ENCODE measurements around the gene FBXW4. TPM values are rescaled to one million over a fixed set of nuclear protein-coding genes. Genes with fewer than 3 reads are reported as not detected.

The FBXW4 gene
- polyA plus RNA-seq, 4 donors = 27.1 to 49.1 (median 35.4) TPM

DNA sequence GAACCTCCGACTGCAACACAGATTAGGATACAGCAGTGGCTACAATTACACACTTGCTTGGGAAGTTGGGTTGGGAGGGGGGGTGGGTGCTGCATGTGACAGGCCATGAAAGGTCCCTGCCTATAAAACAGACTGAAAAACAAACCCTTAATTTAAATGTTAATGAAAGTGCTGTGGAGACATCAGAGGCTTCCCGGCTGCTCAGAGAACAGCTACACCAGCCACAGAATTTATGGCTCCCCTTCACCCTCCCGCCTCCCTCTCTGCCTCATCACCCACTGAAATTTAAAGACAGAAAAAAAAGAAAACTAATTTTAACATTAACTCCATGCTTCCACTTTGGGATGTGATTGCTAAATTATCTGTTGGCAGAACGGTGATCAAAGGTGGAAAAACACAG, 34.7 kb downstream of the FBXW4 start:
- no peaks in the 10 kb centered on the region for H3K4me1 ChIP-seq (ENCODE audit: control insufficient read depth in 3 of 3, insufficient read depth in 2 of 3, low read depth in 1 of 3, low read length in 2 of 3)
- H3K27me3 ChIP-seq (ENCODE audit: control insufficient read depth in 3 of 3, insufficient read depth in 3 of 3, low read length in 3 of 3) = no peaks in the 10 kb centered on the region
- H3K27ac ChIP-seq (ENCODE audit: low read depth in 1 of 3, low read length in 2 of 3) = no peak overlapping the region
- no peak for DNase-seq
- FAIRE-seq = no peak
- WGBS, 3 donors = 89 to 94% (median 90%) methylated on average over 4 of the region's 4 CpGs
- H3K4me3 ChIP-seq (ENCODE audit: low read depth in 1 of 3, low read length in 3 of 3) = no peak overlapping the region
- H3K9me3 ChIP-seq (ENCODE audit: control insufficient read depth in 2 of 2, insufficient read depth in 1 of 2, low read depth in 1 of 2, low read length in 1 of 2) = no peaks in the 10 kb centered on the region
- H3K36me3 ChIP-seq (ENCODE audit: control insufficient read depth in 3 of 3, insufficient read depth in 2 of 3, low read depth in 1 of 3, low read length in 3 of 3) = peaks cover 12 to 59% (median 19%) of the 10 kb centered on the region in 3 donors

DNA sequence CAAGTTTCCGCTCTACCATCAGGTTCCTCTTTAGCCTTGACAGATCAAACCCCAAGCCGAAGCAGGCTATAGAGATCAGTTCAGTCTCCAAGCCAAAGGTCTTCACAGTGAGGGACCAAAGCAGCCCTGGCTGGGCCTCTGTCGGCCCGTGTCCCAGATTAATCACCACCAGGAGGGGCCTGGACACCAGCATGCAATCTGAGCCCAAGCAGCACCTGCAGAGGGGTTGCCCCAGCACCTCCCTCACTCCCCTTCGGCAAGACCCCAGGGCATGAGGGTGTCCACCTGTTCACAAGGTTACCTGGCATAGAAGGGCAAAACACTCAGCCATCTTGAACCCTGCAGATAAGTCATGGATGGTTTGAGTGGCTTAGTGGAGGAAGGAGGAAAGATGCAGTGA, 36.0 kb downstream of the FBXW4 start:
- Histone ChIP-seq H3K27ac (ENCODE audit: low read depth in 1 of 3, low read length in 2 of 3) (no peak overlapping the region), H3K27me3 (ENCODE audit: control insufficient read depth in 3 of 3, insufficient read depth in 3 of 3, low read length in 3 of 3) (no peaks in the 10 kb centered on the region), H3K4me1 (ENCODE audit: control insufficient read depth in 3 of 3, insufficient read depth in 2 of 3, low read depth in 1 of 3, low read length in 2 of 3) (no peaks in the 10 kb centered on the region), H3K4me3 (ENCODE audit: low read depth in 1 of 3, low read length in 3 of 3) (no peak overlapping the region), H3K9me3 (ENCODE audit: control insufficient read depth in 2 of 2, insufficient read depth in 1 of 2, low read depth in 1 of 2, low read length in 1 of 2) (no peaks in the 10 kb centered on the region), H3K36me3 (ENCODE audit: control insufficient read depth in 3 of 3, insufficient read depth in 2 of 3, low read depth in 1 of 3, low read length in 3 of 3) (peaks cover 13 to 58% (median 19%) of the 10 kb centered on the region in 3 donors)
- WGBS, 3 donors = 84 to 93% (median 92%) methylated on average over 5 of the region's 5 CpGs
- DNase-seq (no peak), FAIRE-seq (no peak)

DNA sequence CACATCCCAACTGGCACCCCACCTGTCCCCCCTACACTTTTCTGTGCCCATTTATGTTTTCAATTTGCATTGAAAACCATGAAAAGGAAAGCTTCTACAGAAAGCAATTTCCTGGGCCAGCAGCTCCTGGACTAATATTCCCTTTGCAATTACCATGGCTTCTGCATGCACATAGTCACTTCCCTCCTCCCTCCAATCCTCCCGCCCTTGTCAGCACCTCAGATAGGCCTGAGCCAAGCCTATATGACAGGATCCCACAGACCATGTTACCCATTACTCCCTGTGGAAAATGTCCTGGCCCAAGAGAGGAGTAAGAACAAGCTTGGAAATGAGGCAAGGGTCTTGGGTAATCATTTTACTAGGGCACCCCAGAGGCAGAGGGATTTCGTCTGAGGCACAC, 38.1 kb downstream of the FBXW4 start:
- Histone ChIP-seq H3K27me3 (ENCODE audit: control insufficient read depth in 3 of 3, insufficient read depth in 3 of 3, low read length in 3 of 3) (no peaks in the 10 kb centered on the region), H3K4me3 (ENCODE audit: low read depth in 1 of 3, low read length in 3 of 3) (no peak overlapping the region), H3K36me3 (ENCODE audit: control insufficient read depth in 3 of 3, insufficient read depth in 2 of 3, low read depth in 1 of 3, low read length in 3 of 3) (peaks cover 9 to 49% (median 20%) of the 10 kb centered on the region in 3 donors), H3K27ac (ENCODE audit: low read depth in 1 of 3, low read length in 2 of 3) (no peak overlapping the region), H3K9me3 (ENCODE audit: control insufficient read depth in 2 of 2, insufficient read depth in 1 of 2, low read depth in 1 of 2, low read length in 1 of 2) (no peaks in the 10 kb centered on the region), H3K4me1 (ENCODE audit: control insufficient read depth in 3 of 3, insufficient read depth in 2 of 3, low read depth in 1 of 3, low read length in 2 of 3) (no peaks in the 10 kb centered on the region)
- 94 to 100% (median 96%) methylated on average over 2 of the region's 2 CpGs for WGBS, 3 donors
- FAIRE-seq (no peak), DNase-seq (no peak)

GRCh38 chr10:101655570-101655969, 39.4 kb downstream of the FBXW4 start:
- Histone ChIP-seq H3K9me3 (ENCODE audit: control insufficient read depth in 2 of 2, insufficient read depth in 1 of 2, low read depth in 1 of 2, low read length in 1 of 2) (no peaks in the 10 kb centered on the region), H3K27me3 (ENCODE audit: control insufficient read depth in 3 of 3, insufficient read depth in 3 of 3, low read length in 3 of 3) (no peaks in the 10 kb centered on the region), H3K27ac (ENCODE audit: low read depth in 1 of 3, low read length in 2 of 3) (no peak overlapping the region), H3K4me1 (ENCODE audit: control insufficient read depth in 3 of 3, insufficient read depth in 2 of 3, low read depth in 1 of 3, low read length in 2 of 3) (no peaks in the 10 kb centered on the region), H3K36me3 (ENCODE audit: control insufficient read depth in 3 of 3, insufficient read depth in 2 of 3, low read depth in 1 of 3, low read length in 3 of 3) (peaks cover 10 to 50% (median 17%) of the 10 kb centered on the region in 3 donors), H3K4me3 (ENCODE audit: low read depth in 1 of 3, low read length in 3 of 3) (no peak overlapping the region)
- FAIRE-seq (no peak), DNase-seq (no peak)
- 78 to 86% (median 79%) methylated on average over 6 of the region's 6 CpGs for WGBS, 3 donors

DNA sequence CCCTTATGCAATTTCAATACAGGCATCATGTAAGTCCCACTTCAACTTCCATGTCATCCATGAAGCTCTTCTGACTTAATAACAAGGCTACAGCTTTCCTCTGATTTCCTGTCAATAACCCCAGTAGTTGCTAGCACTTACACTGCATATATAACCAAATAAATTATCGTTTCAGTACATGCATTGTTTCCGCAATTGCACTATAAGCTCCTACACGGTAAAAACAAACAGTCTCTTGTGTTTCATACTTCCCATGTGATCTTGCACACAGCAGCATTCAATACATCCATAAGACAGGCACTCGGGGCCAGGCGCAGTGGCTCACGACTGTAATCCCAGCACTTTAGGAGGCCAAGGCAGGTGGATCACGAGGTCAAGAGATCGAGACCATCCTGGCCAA, 41.4 kb downstream of the FBXW4 start:
- H3K4me1 ChIP-seq (ENCODE audit: control insufficient read depth in 3 of 3, insufficient read depth in 2 of 3, low read depth in 1 of 3, low read length in 2 of 3) = no peaks in the 10 kb centered on the region
- DNase-seq (no peak), FAIRE-seq (no peak)
- H3K36me3 ChIP-seq (ENCODE audit: control insufficient read depth in 3 of 3, insufficient read depth in 2 of 3, low read depth in 1 of 3, low read length in 3 of 3) = peaks cover 11 to 53% (median 12%) of the 10 kb centered on the region in 3 donors
- H3K9me3 ChIP-seq (ENCODE audit: control insufficient read depth in 2 of 2, insufficient read depth in 1 of 2, low read depth in 1 of 2, low read length in 1 of 2) = no peaks in the 10 kb centered on the region
- H3K4me3 ChIP-seq (ENCODE audit: low read depth in 1 of 3, low read length in 3 of 3) = no peak overlapping the region
- WGBS, 3 donors = 92 to 93% (median 93%) methylated on average over 8 of the region's 8 CpGs
- H3K27ac ChIP-seq (ENCODE audit: low read depth in 1 of 3, low read length in 2 of 3) = no peak overlapping the region
- H3K27me3 ChIP-seq (ENCODE audit: control insufficient read depth in 3 of 3, insufficient read depth in 3 of 3, low read length in 3 of 3) = no peaks in the 10 kb centered on the region

DNA sequence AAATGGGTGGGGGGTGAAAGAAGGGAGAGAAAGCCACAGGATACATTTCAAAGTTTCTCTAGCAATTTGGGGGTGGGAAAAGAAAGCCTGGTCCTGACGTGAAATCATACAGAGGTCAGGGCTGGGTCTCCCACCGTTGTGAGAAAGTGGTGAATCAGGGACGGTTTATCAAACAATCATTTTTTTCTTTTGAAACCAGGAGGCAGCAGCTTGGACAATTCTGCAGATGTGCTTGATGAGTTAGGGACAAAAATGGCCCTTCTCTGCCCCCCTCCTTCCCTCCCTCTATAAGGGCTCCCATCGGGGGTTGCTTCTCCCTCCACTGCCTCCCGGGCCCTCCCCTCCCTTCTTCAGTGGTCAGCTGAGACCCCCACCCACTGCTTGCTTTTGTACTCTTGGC, 43.6 kb downstream of the FBXW4 start:
- Histone ChIP-seq H3K36me3 (ENCODE audit: control insufficient read depth in 3 of 3, insufficient read depth in 2 of 3, low read depth in 1 of 3, low read length in 3 of 3) (peaks cover 9 to 54% (median 10%) of the 10 kb centered on the region in 3 donors), H3K27me3 (ENCODE audit: control insufficient read depth in 3 of 3, insufficient read depth in 3 of 3, low read length in 3 of 3) (no peaks in the 10 kb centered on the region), H3K9me3 (ENCODE audit: control insufficient read depth in 2 of 2, insufficient read depth in 1 of 2, low read depth in 1 of 2, low read length in 1 of 2) (no peaks in the 10 kb centered on the region), H3K27ac (ENCODE audit: low read depth in 1 of 3, low read length in 2 of 3) (no peak overlapping the region), H3K4me1 (ENCODE audit: control insufficient read depth in 3 of 3, insufficient read depth in 2 of 3, low read depth in 1 of 3, low read length in 2 of 3) (no peaks in the 10 kb centered on the region), H3K4me3 (ENCODE audit: low read depth in 1 of 3, low read length in 3 of 3) (no peak overlapping the region)
- 85 to 95% (median 90%) methylated on average over 5 of the region's 5 CpGs for WGBS, 3 donors
- no peak for FAIRE-seq
- no peak for DNase-seq

- FAIRE-seq = no peak
- no peak for DNase-seq
- 91 to 98% (median 96%) methylated on average over 15 of the region's 15 CpGs for WGBS, 3 donors
- Histone ChIP-seq H3K4me3 (ENCODE audit: low read depth in 1 of 3, low read length in 3 of 3) (no peak overlapping the region), H3K9me3 (ENCODE audit: control insufficient read depth in 2 of 2, insufficient read depth in 1 of 2, low read depth in 1 of 2, low read length in 1 of 2) (no peaks in the 10 kb centered on the region), H3K36me3 (ENCODE audit: control insufficient read depth in 3 of 3, insufficient read depth in 2 of 3, low read depth in 1 of 3, low read length in 3 of 3) (peaks cover 7 to 54% (median 9%) of the 10 kb centered on the region in 3 donors), H3K27me3 (ENCODE audit: control insufficient read depth in 3 of 3, insufficient read depth in 3 of 3, low read length in 3 of 3) (no peaks in the 10 kb centered on the region), H3K27ac (ENCODE audit: low read depth in 1 of 3, low read length in 2 of 3) (no peak overlapping the region), H3K4me1 (ENCODE audit: control insufficient read depth in 3 of 3, insufficient read depth in 2 of 3, low read depth in 1 of 3, low read length in 2 of 3) (no peaks in the 10 kb centered on the region)
Observed at GRCh38 chr10:101650863-101651262, 44.1 kb downstream of the FBXW4 start.

- Histone ChIP-seq H3K9me3 (ENCODE audit: control insufficient read depth in 2 of 2, insufficient read depth in 1 of 2, low read depth in 1 of 2, low read length in 1 of 2) (no peaks in the 10 kb centered on the region), H3K27me3 (ENCODE audit: control insufficient read depth in 3 of 3, insufficient read depth in 3 of 3, low read length in 3 of 3) (no peaks in the 10 kb centered on the region), H3K4me1 (ENCODE audit: control insufficient read depth in 3 of 3, insufficient read depth in 2 of 3, low read depth in 1 of 3, low read length in 2 of 3) (no peaks in the 10 kb centered on the region), H3K4me3 (ENCODE audit: low read depth in 1 of 3, low read length in 3 of 3) (no peak overlapping the region), H3K27ac (ENCODE audit: low read depth in 1 of 3, low read length in 2 of 3) (no peak overlapping the region), H3K36me3 (ENCODE audit: control insufficient read depth in 3 of 3, insufficient read depth in 2 of 3, low read depth in 1 of 3, low read length in 3 of 3) (peaks cover 3 to 54% (median 7%) of the 10 kb centered on the region in 3 donors)
- no peak for FAIRE-seq
- whole genome bisulfite sequencing, 3 donors = 90 to 93% (median 92%) methylated on average over 5 of the region's 5 CpGs
- no peak for DNase-seq
Observed at GRCh38 chr10:101649525-101650085, 45.4 kb downstream of the FBXW4 start.

- Histone ChIP-seq H3K9me3 (ENCODE audit: control insufficient read depth in 2 of 2, insufficient read depth in 1 of 2, low read depth in 1 of 2, low read length in 1 of 2) (no peaks in the 10 kb centered on the region), H3K36me3 (ENCODE audit: control insufficient read depth in 3 of 3, insufficient read depth in 2 of 3, low read depth in 1 of 3, low read length in 3 of 3) (peaks cover 0 to 74% (median 7%) of the 10 kb centered on the region in 3 donors), H3K4me3 (ENCODE audit: low read depth in 1 of 3, low read length in 3 of 3) (no peak overlapping the region), H3K27ac (ENCODE audit: low read depth in 1 of 3, low read length in 2 of 3) (no peak overlapping the region), H3K4me1 (ENCODE audit: control insufficient read depth in 3 of 3, insufficient read depth in 2 of 3, low read depth in 1 of 3, low read length in 2 of 3) (no peaks in the 10 kb centered on the region), H3K27me3 (ENCODE audit: control insufficient read depth in 3 of 3, insufficient read depth in 3 of 3, low read length in 3 of 3) (no peaks in the 10 kb centered on the region)
- 88 to 91% (median 91%) methylated on average over 2 of the region's 2 CpGs for WGBS, 3 donors
- FAIRE-seq (no peak), DNase-seq (no peak)
Observed at GRCh38 chr10:101647255-101647654, 47.7 kb downstream of the FBXW4 start.
